Measurements from ENCODE around the gene ARMC7. TPM values are rescaled to one million over a fixed set of nuclear protein-coding genes. Genes with fewer than 3 reads are reported as not detected.
A peak's percentile ranks its signal among the peaks of the same experiment; 100 is the strongest.

The ARMC7 gene
- total and polyA plus RNA-seq, 2 of the 13 experiments (the other 11 are each of a cell fraction or from before 2014, with no cell fraction given): 3.9 to 4.2 TPM

GRCh38 chr17:75078284-75079022, 31.3 kb upstream of the ARMC7 start (continued):
- TF ChIP-seq ZBTB8A (CRISPR knock-in tag; IDR thresholded peaks at IDR 0.05; ENCODE audit: borderline replicate concordance, low read depth) (no peak), ONECUT2 (CRISPR knock-in tag; IDR thresholded peaks at IDR 0.05) (no peak), ZFP82 (CRISPR knock-in tag; IDR thresholded peaks at IDR 0.05; ENCODE audit: borderline replicate concordance) (no peak), ZNF567 (CRISPR knock-in tag; IDR thresholded peaks at IDR 0.05; ENCODE audit: borderline replicate concordance) (no peak), TMF1 (CRISPR knock-in tag; IDR thresholded peaks at IDR 0.05; ENCODE audit: low read depth) (no peak), KDM1A (CRISPR knock-in tag; IDR thresholded peaks at IDR 0.05) (no peak), DDIT3 (CRISPR knock-in tag; IDR thresholded peaks at IDR 0.05) (no peak), FOSL2 (CRISPR knock-in tag; IDR thresholded peaks at IDR 0.05) (peak; percentile 85), ZNF501 (CRISPR knock-in tag; IDR thresholded peaks at IDR 0.05) (no peak), HOXA5 (CRISPR knock-in tag; IDR thresholded peaks at IDR 0.05) (no peak), ZSCAN29 (CRISPR knock-in tag; conservative IDR thresholded peaks at IDR 0.05) (no peak), GATAD2A (CRISPR knock-in tag; IDR thresholded peaks at IDR 0.05) (peak; percentile 37), ATF7-NPFF (CRISPR knock-in tag; IDR thresholded peaks at IDR 0.05; ENCODE audit: low read depth) (no peak), MAF1 (CRISPR knock-in tag; IDR thresholded peaks at IDR 0.05; ENCODE audit: borderline replicate concordance) (no peak), ZNF484 (CRISPR knock-in tag; IDR thresholded peaks at IDR 0.05; ENCODE audit: borderline replicate concordance, low read depth) (no peak), ZNF550 (CRISPR knock-in tag; IDR thresholded peaks at IDR 0.05; ENCODE audit: borderline replicate concordance) (no peak), GLI4 (CRISPR knock-in tag; IDR thresholded peaks at IDR 0.05; ENCODE audit: borderline replicate concordance) (no peak), ZSCAN30 (CRISPR knock-in tag; IDR thresholded peaks at IDR 0.05) (0 out of 2 replicates have a peak, but pooled peaks have one; percentile 67), EED (CRISPR knock-in tag; IDR thresholded peaks at IDR 0.05) (0 out of 2 replicates have a peak, but pooled peaks have one; percentile 29)
- TF ChIP-seq, protein P1, sequence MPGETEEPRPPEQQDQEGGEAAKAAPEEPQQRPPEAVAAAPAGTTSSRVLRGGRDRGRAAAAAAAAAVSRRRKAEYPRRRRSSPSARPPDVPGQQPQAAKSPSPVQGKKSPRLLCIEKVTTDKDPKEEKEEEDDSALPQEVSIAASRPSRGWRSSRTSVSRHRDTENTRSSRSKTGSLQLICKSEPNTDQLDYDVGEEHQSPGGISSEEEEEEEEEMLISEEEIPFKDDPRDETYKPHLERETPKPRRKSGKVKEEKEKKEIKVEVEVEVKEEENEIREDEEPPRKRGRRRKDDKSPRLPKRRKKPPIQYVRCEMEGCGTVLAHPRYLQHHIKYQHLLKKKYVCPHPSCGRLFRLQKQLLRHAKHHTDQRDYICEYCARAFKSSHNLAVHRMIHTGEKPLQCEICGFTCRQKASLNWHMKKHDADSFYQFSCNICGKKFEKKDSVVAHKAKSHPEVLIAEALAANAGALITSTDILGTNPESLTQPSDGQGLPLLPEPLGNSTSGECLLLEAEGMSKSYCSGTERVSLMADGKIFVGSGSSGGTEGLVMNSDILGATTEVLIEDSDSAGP (CRISPR knock-in tag; IDR thresholded peaks at IDR 0.05; ENCODE audit: borderline replicate concordance): peak; percentile 43
- TF ChIP-seq, protein P2, sequence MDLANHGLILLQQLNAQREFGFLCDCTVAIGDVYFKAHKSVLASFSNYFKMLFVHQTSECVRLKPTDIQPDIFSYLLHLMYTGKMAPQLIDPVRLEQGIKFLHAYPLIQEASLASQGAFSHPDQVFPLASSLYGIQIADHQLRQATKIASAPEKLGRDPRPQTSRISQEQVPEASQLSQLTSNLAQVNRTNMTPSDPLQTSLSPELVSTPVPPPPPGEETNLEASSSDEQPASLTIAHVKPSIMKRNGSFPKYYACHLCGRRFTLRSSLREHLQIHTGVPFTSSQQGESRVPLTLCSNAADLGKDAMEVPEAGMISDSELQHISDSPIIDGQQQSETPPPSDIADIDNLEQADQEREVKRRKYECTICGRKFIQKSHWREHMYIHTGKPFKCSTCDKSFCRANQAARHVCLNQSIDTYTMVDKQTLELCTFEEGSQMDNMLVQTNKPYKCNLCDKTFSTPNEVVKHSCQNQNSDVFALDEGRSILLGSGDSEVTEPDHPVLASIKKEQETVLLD (CRISPR knock-in tag; IDR thresholded peaks at IDR 0.05; ENCODE audit: low read depth): no peak
- TF ChIP-seq, protein P3, sequence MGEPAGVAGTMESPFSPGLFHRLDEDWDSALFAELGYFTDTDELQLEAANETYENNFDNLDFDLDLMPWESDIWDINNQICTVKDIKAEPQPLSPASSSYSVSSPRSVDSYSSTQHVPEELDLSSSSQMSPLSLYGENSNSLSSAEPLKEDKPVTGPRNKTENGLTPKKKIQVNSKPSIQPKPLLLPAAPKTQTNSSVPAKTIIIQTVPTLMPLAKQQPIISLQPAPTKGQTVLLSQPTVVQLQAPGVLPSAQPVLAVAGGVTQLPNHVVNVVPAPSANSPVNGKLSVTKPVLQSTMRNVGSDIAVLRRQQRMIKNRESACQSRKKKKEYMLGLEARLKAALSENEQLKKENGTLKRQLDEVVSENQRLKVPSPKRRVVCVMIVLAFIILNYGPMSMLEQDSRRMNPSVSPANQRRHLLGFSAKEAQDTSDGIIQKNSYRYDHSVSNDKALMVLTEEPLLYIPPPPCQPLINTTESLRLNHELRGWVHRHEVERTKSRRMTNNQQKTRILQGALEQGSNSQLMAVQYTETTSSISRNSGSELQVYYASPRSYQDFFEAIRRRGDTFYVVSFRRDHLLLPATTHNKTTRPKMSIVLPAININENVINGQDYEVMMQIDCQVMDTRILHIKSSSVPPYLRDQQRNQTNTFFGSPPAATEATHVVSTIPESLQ (CRISPR knock-in tag; conservative IDR thresholded peaks at IDR 0.05): no peak
